ENCODE measurements around the gene TMCO4.

The TMCO4 gene

DNA sequence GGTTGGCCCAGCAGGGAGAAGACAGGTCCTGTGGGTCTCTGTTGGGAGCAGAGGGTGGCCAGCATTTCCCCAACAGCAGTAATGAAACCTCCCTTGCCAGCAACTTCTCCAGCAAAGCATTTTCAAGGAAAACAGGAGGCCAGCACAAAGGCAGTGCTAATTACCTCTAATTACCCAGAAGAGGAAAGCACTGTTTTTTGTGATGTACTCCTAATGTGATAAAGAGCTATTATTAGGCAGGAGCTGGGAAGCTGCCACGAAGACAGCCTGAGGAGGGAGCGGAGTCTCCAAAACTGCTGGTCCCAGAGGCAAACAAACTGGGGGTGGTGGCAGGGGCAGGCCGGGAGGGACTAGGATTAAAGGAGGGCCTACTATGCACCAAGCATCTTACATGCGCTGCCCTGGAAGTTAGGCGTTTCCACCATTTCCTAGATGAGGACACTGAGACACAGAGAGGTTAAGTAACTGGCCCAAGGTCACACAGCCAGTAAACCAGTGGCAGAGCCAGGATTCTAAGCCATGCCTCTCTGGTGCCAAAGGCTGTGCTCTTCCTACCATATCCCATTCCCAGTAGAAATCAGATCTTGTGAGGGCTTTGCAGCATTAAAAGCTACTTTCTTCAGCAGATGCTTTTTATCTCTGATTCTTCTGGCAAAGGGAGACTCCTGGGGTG is 110.5 kb downstream of the TMCO4 start (continued):
- TF ChIP-seq CREB5 (CRISPR knock-in tag; IDR thresholded peaks at IDR 0.05; ENCODE audit: low read depth) = no peak

DNA sequence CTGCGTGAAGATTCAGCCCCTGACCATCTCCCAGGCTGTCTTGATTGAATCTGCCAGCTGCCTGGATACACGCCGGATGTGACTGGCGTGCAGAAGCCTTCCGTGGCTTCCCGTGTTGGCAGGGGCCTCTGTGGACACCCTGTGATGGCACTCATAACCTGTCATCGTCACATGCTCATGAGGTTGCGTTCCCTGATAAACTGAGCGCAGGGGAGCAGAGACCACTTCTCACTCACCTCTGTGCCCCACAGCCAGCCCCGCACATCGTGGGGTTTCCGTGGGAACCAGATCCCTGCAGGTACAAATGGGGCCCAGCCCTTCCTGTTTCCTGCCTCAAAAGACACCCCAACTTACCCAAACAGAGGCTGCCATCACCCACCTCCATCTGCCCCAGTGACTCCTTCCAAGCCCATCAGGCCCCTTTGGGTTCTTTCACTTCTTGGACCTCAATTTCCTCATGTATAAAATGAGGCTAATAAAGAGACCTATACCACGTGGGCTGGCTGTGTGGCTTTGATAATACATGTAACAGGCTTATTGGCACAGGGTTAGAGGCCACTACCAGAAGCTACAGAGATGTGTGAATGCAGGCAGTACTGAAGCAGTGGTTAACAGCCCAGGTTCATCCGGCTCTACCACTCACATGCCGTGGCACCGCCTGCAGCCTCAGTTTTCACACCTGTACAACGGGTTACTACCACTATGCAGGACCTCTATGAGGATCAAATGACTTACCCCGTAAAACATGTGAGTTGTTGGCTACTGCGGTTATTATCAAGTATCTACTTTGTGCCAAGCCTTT is 111.5 kb downstream of the TMCO4 start:
- no peak for ATAC-seq
- TF ChIP-seq ZNF70 (CRISPR knock-in tag; IDR thresholded peaks at IDR 0.05) (no peak), GLIS3 (CRISPR knock-in tag; IDR thresholded peaks at IDR 0.05) (no peak), ZNF565 (CRISPR knock-in tag; conservative IDR thresholded peaks at IDR 0.05; ENCODE audit: low read depth) (no peak), ZC3H10 (CRISPR knock-in tag; IDR thresholded peaks at IDR 0.05) (no peak), PPARA (CRISPR knock-in tag; IDR thresholded peaks at IDR 0.05; ENCODE audit: borderline replicate concordance) (no peak), ESRRG (CRISPR knock-in tag; IDR thresholded peaks at IDR 0.05) (no peak), OSR1 (CRISPR knock-in tag; IDR thresholded peaks at IDR 0.05) (no peak), TOX (CRISPR knock-in tag; IDR thresholded peaks at IDR 0.05; ENCODE audit: borderline replicate concordance) (no peak), RARB (CRISPR knock-in tag; IDR thresholded peaks at IDR 0.05) (no peak), BACH2 (CRISPR knock-in tag; IDR thresholded peaks at IDR 0.05; ENCODE audit: borderline replicate concordance) (no peak), TCF4 (CRISPR knock-in tag; IDR thresholded peaks at IDR 0.05; ENCODE audit: borderline replicate concordance) (no peak)
- TF ChIP-seq, protein P1, sequence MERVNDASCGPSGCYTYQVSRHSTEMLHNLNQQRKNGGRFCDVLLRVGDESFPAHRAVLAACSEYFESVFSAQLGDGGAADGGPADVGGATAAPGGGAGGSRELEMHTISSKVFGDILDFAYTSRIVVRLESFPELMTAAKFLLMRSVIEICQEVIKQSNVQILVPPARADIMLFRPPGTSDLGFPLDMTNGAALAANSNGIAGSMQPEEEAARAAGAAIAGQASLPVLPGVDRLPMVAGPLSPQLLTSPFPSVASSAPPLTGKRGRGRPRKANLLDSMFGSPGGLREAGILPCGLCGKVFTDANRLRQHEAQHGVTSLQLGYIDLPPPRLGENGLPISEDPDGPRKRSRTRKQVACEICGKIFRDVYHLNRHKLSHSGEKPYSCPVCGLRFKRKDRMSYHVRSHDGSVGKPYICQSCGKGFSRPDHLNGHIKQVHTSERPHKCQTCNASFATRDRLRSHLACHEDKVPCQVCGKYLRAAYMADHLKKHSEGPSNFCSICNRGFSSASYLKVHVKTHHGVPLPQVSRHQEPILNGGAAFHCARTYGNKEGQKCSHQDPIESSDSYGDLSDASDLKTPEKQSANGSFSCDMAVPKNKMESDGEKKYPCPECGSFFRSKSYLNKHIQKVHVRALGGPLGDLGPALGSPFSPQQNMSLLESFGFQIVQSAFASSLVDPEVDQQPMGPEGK (CRISPR knock-in tag; IDR thresholded peaks at IDR 0.05; ENCODE audit: borderline replicate concordance) = no peak

- no peak for ATAC-seq
- no peak for TF ChIP-seq ZFP3 (CRISPR knock-in tag; IDR thresholded peaks at IDR 0.05)
- TF ChIP-seq, protein P2, sequence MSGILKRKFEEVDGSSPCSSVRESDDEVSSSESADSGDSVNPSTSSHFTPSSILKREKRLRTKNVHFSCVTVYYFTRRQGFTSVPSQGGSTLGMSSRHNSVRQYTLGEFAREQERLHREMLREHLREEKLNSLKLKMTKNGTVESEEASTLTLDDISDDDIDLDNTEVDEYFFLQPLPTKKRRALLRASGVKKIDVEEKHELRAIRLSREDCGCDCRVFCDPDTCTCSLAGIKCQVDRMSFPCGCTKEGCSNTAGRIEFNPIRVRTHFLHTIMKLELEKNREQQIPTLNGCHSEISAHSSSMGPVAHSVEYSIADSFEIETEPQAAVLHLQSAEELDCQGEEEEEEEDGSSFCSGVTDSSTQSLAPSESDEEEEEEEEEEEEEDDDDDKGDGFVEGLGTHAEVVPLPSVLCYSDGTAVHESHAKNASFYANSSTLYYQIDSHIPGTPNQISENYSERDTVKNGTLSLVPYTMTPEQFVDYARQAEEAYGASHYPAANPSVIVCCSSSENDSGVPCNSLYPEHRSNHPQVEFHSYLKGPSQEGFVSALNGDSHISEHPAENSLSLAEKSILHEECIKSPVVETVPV (CRISPR knock-in tag; IDR thresholded peaks at IDR 0.05) = no peak
These were observed 112.3 kb downstream of the TMCO4 start for GRCh38 chr1:19687414-19687813.

- ATAC-seq = no peak
- TF ChIP-seq ZFP30 (CRISPR knock-in tag; IDR thresholded peaks at IDR 0.05) = no peak
These were observed 113.7 kb downstream of the TMCO4 start for GRCh38 chr1:19685994-19686393.

- TF ChIP-seq PPARA (CRISPR knock-in tag; IDR thresholded peaks at IDR 0.05; ENCODE audit: borderline replicate concordance) = no peak
- TF ChIP-seq ZFP3 (CRISPR knock-in tag; IDR thresholded peaks at IDR 0.05) = no peak
- no peak for TF ChIP-seq TOX (CRISPR knock-in tag; IDR thresholded peaks at IDR 0.05; ENCODE audit: borderline replicate concordance)
- TF ChIP-seq, protein P2 (CRISPR knock-in tag; IDR thresholded peaks at IDR 0.05) = no peak
- no peak for TF ChIP-seq RARB (CRISPR knock-in tag; IDR thresholded peaks at IDR 0.05)
- TF ChIP-seq SNAI2 (CRISPR knock-in tag; IDR thresholded peaks at IDR 0.05) = no peak
- TF ChIP-seq TSHZ2 (CRISPR knock-in tag; IDR thresholded peaks at IDR 0.05) = no peak
- TF ChIP-seq BACH2 (CRISPR knock-in tag; IDR thresholded peaks at IDR 0.05; ENCODE audit: borderline replicate concordance) = no peak
- no peak for TF ChIP-seq ZNF565 (CRISPR knock-in tag; conservative IDR thresholded peaks at IDR 0.05; ENCODE audit: low read depth)
- TF ChIP-seq ZC3H10 (CRISPR knock-in tag; IDR thresholded peaks at IDR 0.05) = no peak
- no peak for TF ChIP-seq ZFP30 (CRISPR knock-in tag; IDR thresholded peaks at IDR 0.05)
- no peak for TF ChIP-seq TCF4 (CRISPR knock-in tag; IDR thresholded peaks at IDR 0.05; ENCODE audit: borderline replicate concordance)
- TF ChIP-seq, protein P3, sequence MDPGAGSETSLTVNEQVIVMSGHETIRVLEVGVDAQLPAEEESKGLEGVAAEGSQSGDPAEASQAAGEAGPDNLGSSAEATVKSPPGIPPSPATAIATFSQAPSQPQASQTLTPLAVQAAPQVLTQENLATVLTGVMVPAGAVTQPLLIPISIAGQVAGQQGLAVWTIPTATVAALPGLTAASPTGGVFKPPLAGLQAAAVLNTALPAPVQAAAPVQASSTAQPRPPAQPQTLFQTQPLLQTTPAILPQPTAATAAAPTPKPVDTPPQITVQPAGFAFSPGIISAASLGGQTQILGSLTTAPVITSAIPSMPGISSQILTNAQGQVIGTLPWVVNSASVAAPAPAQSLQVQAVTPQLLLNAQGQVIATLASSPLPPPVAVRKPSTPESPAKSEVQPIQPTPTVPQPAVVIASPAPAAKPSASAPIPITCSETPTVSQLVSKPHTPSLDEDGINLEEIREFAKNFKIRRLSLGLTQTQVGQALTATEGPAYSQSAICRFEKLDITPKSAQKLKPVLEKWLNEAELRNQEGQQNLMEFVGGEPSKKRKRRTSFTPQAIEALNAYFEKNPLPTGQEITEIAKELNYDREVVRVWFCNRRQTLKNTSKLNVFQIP (CRISPR knock-in tag; IDR thresholded peaks at IDR 0.05; ENCODE audit: borderline replicate concordance, low read depth) = no peak
- no peak for TF ChIP-seq OSR1 (CRISPR knock-in tag; IDR thresholded peaks at IDR 0.05)
- no peak for ATAC-seq
These were observed 115.0 kb downstream of the TMCO4 start for GRCh38 chr1:19684677-19685076.
